IMR-90 (cell line): ENCODE data around the gene ENDOU. TPM values are rescaled to one million over a fixed set of nuclear protein-coding genes. Genes with fewer than 3 reads are reported as not detected.

Experiments used
- ATAC-seq: fragments of 200-7000 bp; cut with Tn5 transposase; 2 replicates; pipeline ENCODE4 v1.9.1; 2020; ENCODE audit warnings: low read depth, mild to moderate bottlenecking, moderate library complexity
- BruUV-seq: library from RNA; stranded (reverse); fragments of 400-500 nt; replicated peaks from 2 replicates; lab custom pipeline; 2021; lab: Mats Ljungman, UMichigan
- CTCF ChIA-PET: fragments of 300-600 bp; formaldehyde crosslinking; extraction: SDS; loops from one replicate; lab custom pipeline; 2021; ENCODE audit warnings: antibody characterized with exemption; lab: Yijun Ruan, JAX
- POLR2A ChIA-PET: fragments of 300-600 bp; sonication (Branson Sonifier 250); formaldehyde crosslinking; loops from one replicate; lab custom pipeline; 2022; ENCODE audit warnings: antibody characterized with exemption; ENCODE audit not compliant: unreplicated experiment; lab: Charles Lee
- DNase-seq: peaks from one replicate; pipeline ENCODE4 v3.0.0; 2013
- H2AFZ ChIP-seq: replicated peaks from 2 replicates; pipeline ENCODE3; 2013; ENCODE audit warnings: low read length, mild to moderate bottlenecking; ENCODE audit not compliant: poor library complexity
- H2AK5ac ChIP-seq: 2 replicates; pipeline ENCODE4 v1.6.1; 2013; ENCODE audit warnings: low read depth, low read length, inconsistent platforms
- H2AK9ac ChIP-seq: replicated peaks from 2 replicates; pipeline ENCODE3; 2013; ENCODE audit warnings: mild to moderate bottlenecking, low read depth, low read length, moderate library complexity; ENCODE audit not compliant: poor library complexity
- H2BK120ac ChIP-seq: 2 replicates; pipeline ENCODE4 v1.6.1; 2013; ENCODE audit warnings: low read depth, low read length, inconsistent platforms
- H2BK15ac ChIP-seq: 3 replicates; pipeline ENCODE4 v1.6.1; 2013; ENCODE audit warnings: low read depth, low read length, inconsistent platforms
- H2BK20ac ChIP-seq: 2 replicates; pipeline ENCODE4 v1.6.1; 2013; ENCODE audit warnings: low read depth, mild to moderate bottlenecking, inconsistent platforms, low read length, moderate library complexity
- H2BK5ac ChIP-seq: 2 replicates; pipeline ENCODE4 v1.6.1; 2013; ENCODE audit warnings: mild to moderate bottlenecking, low read depth, low read length, inconsistent platforms; ENCODE audit not compliant: poor library complexity, severe bottlenecking
- H3K14ac ChIP-seq: replicated peaks from 2 replicates; pipeline ENCODE4 v1.6.1; 2013; ENCODE audit warnings: low read depth, low read length, inconsistent platforms
- H3K18ac ChIP-seq: 2 replicates; pipeline ENCODE4 v1.6.1; 2013; ENCODE audit warnings: low read depth, low read length, control low read depth
- H3K23ac ChIP-seq: 2 replicates; pipeline ENCODE4 v1.6.1; 2013; ENCODE audit warnings: low read depth, low read length, inconsistent platforms
- H3K27ac ChIP-seq: 2 replicates; pipeline ENCODE4 v1.5.1; 2013; ENCODE audit warnings: mild to moderate bottlenecking, control low read depth, low read length; ENCODE audit not compliant: insufficient read depth
- H3K27me3 ChIP-seq: 2 replicates; pipeline ENCODE4 v1.6.1; 2013; ENCODE audit warnings: low read length; ENCODE audit not compliant: control insufficient read depth, insufficient read depth
- H3K36me3 ChIP-seq: 2 replicates; pipeline ENCODE4 v1.6.1; 2013; ENCODE audit warnings: low read length, mixed read lengths; ENCODE audit not compliant: control insufficient read depth, insufficient read depth
- H3K4ac ChIP-seq: 2 replicates; pipeline ENCODE4 v1.6.1; 2013; ENCODE audit warnings: low read depth, low read length, inconsistent platforms
- H3K4me1 ChIP-seq: 2 replicates; pipeline ENCODE4 v1.6.1; 2013; ENCODE audit warnings: low read length, mixed read lengths; ENCODE audit not compliant: control insufficient read depth, insufficient read depth
- H3K4me2 ChIP-seq: 2 replicates; pipeline ENCODE4 v1.6.1; 2013; ENCODE audit warnings: low read depth, mild to moderate bottlenecking, control low read depth, low read length, moderate library complexity
- H3K4me3 ChIP-seq: 2 replicates; pipeline ENCODE4 v1.5.1; 2013; ENCODE audit warnings: low read depth, mild to moderate bottlenecking, control low read depth, low read length, moderate library complexity; ENCODE audit not compliant: insufficient read depth
- H3K56ac ChIP-seq: 2 replicates; pipeline ENCODE4 v1.6.1; 2013; ENCODE audit warnings: low read length, inconsistent platforms; ENCODE audit not compliant: insufficient read depth; ENCODE audit errors: extremely low read depth
- H3K79me1 ChIP-seq, 2 experiments: 2 replicates each; pipeline ENCODE4 v1.6.1; 2013; ENCODE audit warnings: low read length in 2 of 2, inconsistent platforms in 1 of 2, low read depth in 1 of 2
- H3K9ac ChIP-seq: 2 replicates; pipeline ENCODE4 v1.6.1; 2013; ENCODE audit warnings: low read depth, low read length, control low read depth
- H3K9me1 ChIP-seq: 2 replicates; pipeline ENCODE4 v1.6.1; 2013; ENCODE audit warnings: low read length, inconsistent platforms; ENCODE audit not compliant: insufficient read depth
- H3K9me3 ChIP-seq: 2 replicates; pipeline ENCODE4 v1.6.1; 2013; ENCODE audit warnings: low read length; ENCODE audit not compliant: control insufficient read depth, insufficient read depth
- H4K20me1 ChIP-seq: 2 replicates; pipeline ENCODE4 v1.6.1; 2013; ENCODE audit warnings: low read length, inconsistent platforms; ENCODE audit not compliant: insufficient read depth
- H4K5ac ChIP-seq: 2 replicates; pipeline ENCODE4 v1.6.1; 2013; ENCODE audit warnings: mild to moderate bottlenecking, low read depth, low read length, control low read depth
- H4K8ac ChIP-seq, 2 experiments: 2 replicates each; pipeline ENCODE4 v1.6.1; 2013; ENCODE audit warnings: low read depth in 2 of 2, low read length in 2 of 2, control low read depth in 1 of 2, inconsistent platforms in 1 of 2
- H4K91ac ChIP-seq: 2 replicates; pipeline ENCODE4 v1.6.1; 2013; ENCODE audit warnings: low read depth, low read length, inconsistent platforms; ENCODE audit not compliant: insufficient read depth
- CEBPB ChIP-seq: IDR thresholded peaks from 2 replicates; pipeline ENCODE4 v1.6.1; 2012; ENCODE audit warnings: low read depth, low read length, improper control_type of control experiment
- FOS ChIP-seq: fragments of 150-350 bp; IDR thresholded peaks from 2 replicates; pipeline ENCODE4 v1.6.1; 2016; ENCODE audit warnings: low read depth, low read length
- MAZ ChIP-seq: IDR thresholded peaks from 2 replicates; pipeline ENCODE4 v1.6.1; 2012; ENCODE audit warnings: low read depth, mild to moderate bottlenecking, low read length, improper control_type of control experiment, moderate library complexity, borderline replicate concordance
- MXI1 ChIP-seq: IDR thresholded peaks from 2 replicates; pipeline ENCODE4 v1.6.1; 2012; ENCODE audit warnings: low read depth, mild to moderate bottlenecking, low read length, moderate library complexity, borderline replicate concordance
- POLR2A ChIP-seq: IDR thresholded peaks from 2 replicates; pipeline ENCODE4 v1.6.1; 2012; ENCODE audit warnings: mild to moderate bottlenecking, low read depth, low read length
- RAD21 ChIP-seq: IDR thresholded peaks from 2 replicates; pipeline ENCODE4 v1.6.1; 2012; ENCODE audit warnings: low read length, improper control_type of control experiment
- USF2 ChIP-seq: fragments of 150-350 bp; IDR thresholded peaks from 2 replicates; pipeline ENCODE4 v1.6.1; 2017; ENCODE audit warnings: mild to moderate bottlenecking, antibody characterized with exemption, low read length, low read depth
- WGBS, 2 experiments: methylation state at CpG; one replicate each; pipeline versions ENCODE4 v1.1.5 to v1.1.7; 2013; ENCODE audit warnings: missing lambda C conversion rate in 2 of 2; ENCODE audit not compliant: insufficient read length in 1 of 2; ENCODE audit errors: extremely low coverage in 2 of 2; 5-methylcytosine and 5-hydroxymethylcytosine counted together
- dilution Hi-C: fragments of 300-500 bp; cut with HindIII; formaldehyde crosslinking; loops from one replicate; pipeline ENCODE4 v1.14.3; 2018; ENCODE audit warnings: low sequenced_read_pairs; ENCODE audit not compliant: unreplicated experiment
- in situ Hi-C: fragments of 300-500 bp; cut with MboI; formaldehyde crosslinking; loops from 3 replicates; pipeline ENCODE4 v1.14.3; 2019; ENCODE audit warnings: low sequenced_read_pairs, inconsistent platforms, mixed read lengths
- intact Hi-C: fragments of 100-400 bp; cut with micrococcal nuclease; formaldehyde crosslinking; loops from 2 replicates; pipeline ENCODE4 v1.10.0; 2022
- polyA plus RNA-seq, 3 experiments: library from polyadenylated mRNA; depleted of rRNA; stranded (reverse); fragments of >200 nt; gene quantifications; 2 replicates each; pipeline ENCODE4 v1.2.3, GENCODE V29; 2012; ENCODE audit warnings: low replicate concordance in 1 of 3
- total RNA-seq: library from RNA; depleted of rRNA; stranded (reverse); fragments of >200 nt; gene quantifications from 2 replicates; pipeline ENCODE4 v1.2.3, GENCODE V29; 2012

The ENDOU gene
- total and polyA plus RNA-seq, 2 of the 4 experiments (the other 2 are of a cell fraction), result under 0.01 to 0.09 TPM

- no peaks in the 10 kb centered on the region for H3K79me1 ChIP-seq
- H3K14ac ChIP-seq, result peak overlapping the region; percentile 86
- peak overlapping the region; percentile 79 for H2AK9ac ChIP-seq
- H3K4me3 ChIP-seq, result no peak overlapping the region
- H4K91ac ChIP-seq, result peak overlapping the region; percentile 59
- no peak overlapping the region for H3K4me2 ChIP-seq
- H3K9me3 ChIP-seq, result no peaks in the 10 kb centered on the region
- H4K8ac ChIP-seq, result peak overlapping the region; percentile 3 to 87; a peak in 3 of 4 replicates
- BruUV-seq, result no TSS peak
- intact Hi-C loops, result no loop called here
- H2BK5ac ChIP-seq, result peak overlapping the region; percentile 34
- peaks cover 25% of the 10 kb centered on the region for H3K9me1 ChIP-seq
- no peaks in the 10 kb centered on the region for H3K36me3 ChIP-seq
- DNase-seq (peak; percentile 89), ATAC-seq (peak; percentile 89)
- ChIA-PET CTCF (interaction anchor here (1.0 to 1.9 kb wide), 3 partner anchors 10 to 41 kb away, joined by 3 to 8 read pairs (median 7); no protein-coding TSS in a partner anchor), POLR2A (no interaction called here)
- H4K5ac ChIP-seq, result peak overlapping the region; percentile 47
- dilution Hi-C loops, result no loop called here
- no peaks in the 10 kb centered on the region for H4K20me1 ChIP-seq
- H2BK120ac ChIP-seq, result peak overlapping the region; percentile 84
- H3K27me3 ChIP-seq, result no peaks in the 10 kb centered on the region
- H3K56ac ChIP-seq, result no peak overlapping the region
- TF ChIP-seq POLR2A, result no peak
- TF ChIP-seq RAD21, result no peak
- TF ChIP-seq MXI1, result peak; percentile 89; the same call in 1 of the 2 replicates
- peak; percentile 74; the same call in 1 of the 2 replicates for TF ChIP-seq MAZ
- peak; percentile 42 for TF ChIP-seq FOS
- peak; percentile 58 for TF ChIP-seq CEBPB
- TF ChIP-seq USF2, result no peak
- H3K4me1 ChIP-seq, result peaks cover 23% of the 10 kb centered on the region
- peak overlapping the region; percentile 24; the same call in 1 of the 2 replicates for H3K27ac ChIP-seq
- H3K23ac ChIP-seq, result peak overlapping the region; percentile 49
- H2AK5ac ChIP-seq, result peak overlapping the region; percentile 87
- peak overlapping the region; percentile 68 for H3K18ac ChIP-seq
- H2BK20ac ChIP-seq, result peak overlapping the region; percentile 69
- no CpG with 5 or more reads among the region's 5 CpGs for WGBS, 2 experiments
- in situ Hi-C loops, result loop anchor here (10.0 kb wide), 1 partner anchor 419 kb away; no protein-coding TSS in a partner anchor
- H2BK15ac ChIP-seq, result peak overlapping the region; percentile 80
- H3K9ac ChIP-seq, result no peak overlapping the region
- H3K4ac ChIP-seq, result peak overlapping the region; percentile 75
- peak overlapping the region; percentile 83 for H2AFZ ChIP-seq
Observed at GRCh38 chr12:47725893-47726292, 603 bp upstream of the ENDOU start.
